Right cardiac atrium (tissue), 5 donors: ENCODE measurements around the gene RYR1. TPM values are rescaled to one million over a fixed set of nuclear protein-coding genes. Genes with fewer than 3 reads are reported as not detected.

Experiments used
- ATAC-seq, 2 donors: fragments of 200-7000 bp; cut with Tn5 transposase; one replicate each; pipeline versions ENCODE4 v1.8.0 to v1.9.1; 2020; ENCODE audit warnings: moderate library complexity in 2 of 2, mild to moderate bottlenecking in 1 of 2
- DNase-seq, 3 donors: peaks; one replicate each; pipeline ENCODE4 v3.0.0-alpha.2; 2020
- H3K27ac ChIP-seq: one replicate; pipeline ENCODE4 v1.5.1; 2013; ENCODE audit warnings: mild to moderate bottlenecking, low read length, control low read depth, moderate library complexity
- H3K27me3 ChIP-seq: one replicate; pipeline ENCODE4 v1.6.1; 2013; ENCODE audit not compliant: control insufficient read depth, insufficient read depth
- H3K4me1 ChIP-seq: one replicate; pipeline ENCODE4 v1.6.1; 2013; ENCODE audit warnings: low read length; ENCODE audit not compliant: control insufficient read depth, insufficient read depth
- H3K4me3 ChIP-seq: one replicate; pipeline ENCODE4 v1.5.1; 2013; ENCODE audit warnings: low read length, control low read depth
- H3K9me3 ChIP-seq: one replicate; pipeline ENCODE4 v1.6.1; 2013; ENCODE audit warnings: low read length; ENCODE audit not compliant: control insufficient read depth
- WGBS: extraction: QIAGEN DNeasy Blood & Tissue Kit; methylation state at CpG from one replicate; pipeline ENCODE4 v1.1.7; 2013; 5-methylcytosine and 5-hydroxymethylcytosine counted together
- intact Hi-C, 4 donors: fragments of 100-400 bp; cut with DNase I; formaldehyde crosslinking; loops; one replicate each; pipeline versions ENCODE4 v1.11.0 to v1.14.0; 2022 to 2023
- polyA plus RNA-seq: library from polyadenylated mRNA; stranded (reverse); fragments of 200-250 nt; gene quantifications from one replicate; pipeline ENCODE4 v1.2.3, GENCODE V29; 2013
- total RNA-seq, 4 donors: library from RNA; stranded (reverse); fragmentation: NEBNext Ultra II Directional; extraction: Animal tissue kit (Norgen Biotek cat#: 25700); gene quantifications; one replicate each; pipeline ENCODE4 v1.2.1, GENCODE V29; 2021
- donor health status: healthy with polysubstance abuse.
- donor health status: DM: no; HTN: yes; CAD: no.
- donor health status: DM: no; HTN: no; CAD: no.
- donor health status: DM: no; HTN: yes; CAD: no; lungs with severe emphysema.
- donor health status: DM: yes; HTN: yes; CAD: no.

Gene RYR1
- total and polyA plus RNA-seq, 5 donors = 0.80 to 1.6 (median 1.1) TPM

- Histone ChIP-seq H3K27me3 (no peaks in the 10 kb centered on the region), H3K27ac (no peak overlapping the region), H3K4me3 (no peak overlapping the region), H3K9me3 (no peaks in the 10 kb centered on the region), H3K4me1 (no peaks in the 10 kb centered on the region)
- intact Hi-C loops = loop anchor here in 1 of 4 donors (10.0 kb wide), 1 partner anchor 114 kb away; the partner anchor contains the start of gene FAM98C
- no peak for ATAC-seq
- WGBS = 92% methylated on average over 26 of the region's 26 CpGs
- DNase-seq = no peak
Measured at GRCh38 chr19:38519168-38519567, 85.7 kb downstream of the RYR1 start.

- no peaks in the 10 kb centered on the region for H3K4me1 ChIP-seq
- intact Hi-C loops = loop anchor here in 1 of 4 donors (10.0 kb wide), 1 partner anchor 115 kb away; the partner anchor contains the start of gene FAM98C
- H3K27me3 ChIP-seq = no peaks in the 10 kb centered on the region
- H3K9me3 ChIP-seq = no peaks in the 10 kb centered on the region
- 91% methylated on average over 6 of the region's 6 CpGs for WGBS
- no peak for ATAC-seq
- H3K27ac ChIP-seq = no peak overlapping the region
- DNase-seq = no peak
- H3K4me3 ChIP-seq = no peak overlapping the region
Measured at GRCh38 chr19:38519988-38520387, 86.5 kb downstream of the RYR1 start.

DNA sequence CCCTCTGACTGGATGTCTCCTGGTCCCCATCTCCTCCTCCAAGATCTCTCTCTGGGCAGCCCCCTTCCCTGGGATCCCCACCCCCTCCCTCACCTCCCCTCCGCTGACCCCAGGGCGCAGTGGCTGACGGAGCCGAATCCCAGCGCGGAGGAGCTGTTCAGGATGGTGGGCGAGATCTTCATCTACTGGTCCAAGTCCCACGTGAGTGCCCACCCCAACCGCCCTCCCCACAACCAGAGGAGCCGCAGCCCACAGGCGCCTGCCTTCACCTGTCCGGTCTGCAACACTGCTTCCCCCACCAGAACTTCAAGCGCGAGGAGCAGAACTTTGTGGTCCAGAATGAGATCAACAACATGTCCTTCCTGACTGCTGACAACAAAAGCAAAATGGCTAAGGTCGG, 89.4 kb downstream of the RYR1 start:
- WGBS = 84% methylated on average over 15 of the region's 15 CpGs

DNA sequence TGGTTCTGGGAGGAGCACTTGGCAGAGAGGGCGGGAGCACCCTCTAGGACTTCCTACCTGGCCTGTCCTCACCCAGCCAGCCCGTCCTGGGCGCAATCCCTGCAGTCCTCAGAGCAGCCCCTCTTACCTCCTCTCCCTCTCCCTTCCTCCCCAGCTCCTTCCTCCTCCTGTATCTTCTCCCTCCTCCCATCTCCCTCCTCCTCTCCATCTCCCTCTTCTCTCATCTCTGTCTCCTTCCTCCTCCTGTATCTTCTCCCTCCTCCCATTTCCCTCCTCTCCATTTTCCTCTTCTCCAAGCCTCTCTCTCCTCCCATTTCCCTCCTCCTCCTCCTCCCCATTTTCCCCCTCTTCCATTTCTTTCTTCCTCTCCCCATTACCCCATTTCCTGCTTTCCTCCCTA, 89.8 kb downstream of the RYR1 start:
- WGBS = 79% methylated on average over 3 of the region's 3 CpGs
- no peaks in the 10 kb centered on the region for H3K27me3 ChIP-seq

More for the DNA sequence above, 89.4 kb downstream of the RYR1 start:
- no peaks in the 10 kb centered on the region for H3K9me3 ChIP-seq
- DNase-seq = no peak
- intact Hi-C loops = no loop called here
- no peak overlapping the region for H3K27ac ChIP-seq
- no peak for ATAC-seq
- no peaks in the 10 kb centered on the region for H3K4me1 ChIP-seq
- no peak overlapping the region for H3K4me3 ChIP-seq
- no peaks in the 10 kb centered on the region for H3K27me3 ChIP-seq

DNA sequence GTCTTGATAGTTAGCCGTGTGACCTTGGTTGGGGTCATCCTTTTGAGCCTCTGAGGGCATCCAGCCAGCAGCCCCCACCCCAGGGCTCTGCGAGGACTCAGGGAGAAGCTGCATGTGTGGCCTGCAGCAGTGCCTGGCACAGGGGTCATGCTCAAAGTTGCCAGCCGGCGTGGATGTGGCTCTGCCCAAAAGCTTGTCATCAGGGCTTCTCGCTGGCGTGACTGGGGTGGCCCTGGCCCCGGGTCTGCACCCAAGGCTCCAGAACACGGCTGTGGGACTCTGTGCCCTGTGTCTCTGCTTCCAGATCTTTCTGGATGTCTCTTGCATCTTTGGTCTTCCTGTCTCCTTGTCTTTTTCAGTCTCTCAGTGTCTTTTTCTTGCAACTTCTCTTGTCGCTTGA, 90.9 kb downstream of the RYR1 start:
- Histone ChIP-seq H3K4me3 (no peak overlapping the region), H3K27ac (no peak overlapping the region), H3K9me3 (no peaks in the 10 kb centered on the region), H3K4me1 (no peaks in the 10 kb centered on the region), H3K27me3 (no peaks in the 10 kb centered on the region)
- ATAC-seq (no peak), DNase-seq (no peak)
- intact Hi-C loops = no loop called here
- WGBS = 64% methylated on average over 9 of the region's 9 CpGs

More for the DNA sequence above, 89.8 kb downstream of the RYR1 start:
- ATAC-seq (no peak), DNase-seq (no peak)
- H3K4me1 ChIP-seq = no peaks in the 10 kb centered on the region
- no peaks in the 10 kb centered on the region for H3K9me3 ChIP-seq
- no peak overlapping the region for H3K4me3 ChIP-seq
- no peak overlapping the region for H3K27ac ChIP-seq
- intact Hi-C loops = no loop called here

DNA sequence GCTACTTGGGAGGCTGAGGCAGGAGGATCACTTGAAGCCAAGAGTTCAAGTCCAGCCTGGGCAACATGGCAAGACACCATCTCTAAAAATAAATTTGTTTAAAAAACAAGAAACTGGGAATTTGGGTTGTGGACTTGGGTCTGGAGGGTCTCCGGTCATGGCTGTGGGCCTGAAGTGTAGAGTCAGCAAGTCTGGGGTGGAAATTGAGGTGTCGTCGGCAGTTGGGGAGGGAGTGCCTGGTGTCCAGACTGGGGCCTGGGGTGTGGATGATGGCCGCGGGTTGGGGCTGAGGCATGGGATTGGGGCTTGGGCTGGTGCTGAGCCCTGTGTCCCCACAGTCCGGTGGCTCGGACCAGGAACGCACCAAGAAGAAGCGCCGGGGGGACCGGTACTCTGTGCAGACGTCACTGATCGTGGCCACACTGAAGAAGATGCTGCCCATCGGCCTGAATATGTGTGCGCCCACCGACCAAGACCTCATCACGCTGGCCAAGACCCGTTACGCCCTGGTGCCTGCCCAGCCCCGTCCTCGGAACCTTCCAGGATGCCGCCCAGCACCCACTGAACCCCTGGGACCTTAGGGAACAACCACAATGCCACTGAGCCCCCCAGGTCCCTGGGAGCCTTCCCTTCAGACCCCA, 91.6 kb downstream of the RYR1 start:
- 96% methylated on average over 22 of the region's 22 CpGs for WGBS
- no peak for ATAC-seq
- Histone ChIP-seq H3K9me3 (no peaks in the 10 kb centered on the region), H3K27ac (no peak overlapping the region), H3K4me3 (no peak overlapping the region), H3K27me3 (no peaks in the 10 kb centered on the region), H3K4me1 (no peaks in the 10 kb centered on the region)
- intact Hi-C loops = no loop called here
- DNase-seq = no peak

DNA sequence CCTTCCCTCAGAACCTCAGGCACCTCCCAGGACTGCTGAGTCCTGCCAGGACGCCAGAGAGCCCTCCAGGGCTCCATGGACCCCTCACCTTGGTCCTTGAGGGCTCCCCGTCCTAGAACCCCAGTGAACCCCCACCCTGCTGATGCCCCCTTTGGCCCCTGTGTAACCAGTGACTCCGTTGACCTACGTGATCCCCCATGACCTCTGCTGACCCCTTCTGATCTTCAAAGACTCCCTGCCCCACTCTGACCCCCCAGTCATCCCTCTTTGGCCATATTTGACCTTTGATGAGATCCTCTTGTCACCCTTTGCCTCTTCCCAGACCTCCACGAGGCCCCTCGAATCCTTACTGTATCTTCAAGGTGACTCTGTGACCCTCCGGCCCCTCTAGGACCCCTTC, 92.9 kb downstream of the RYR1 start:
- Histone ChIP-seq H3K4me1 (no peaks in the 10 kb centered on the region), H3K4me3 (no peak overlapping the region), H3K27ac (no peak overlapping the region), H3K9me3 (no peaks in the 10 kb centered on the region), H3K27me3 (no peaks in the 10 kb centered on the region)
- ATAC-seq (no peak), DNase-seq (no peak)
- intact Hi-C loops = no loop called here
- WGBS = 81% methylated on average over 7 of the region's 7 CpGs

DNA sequence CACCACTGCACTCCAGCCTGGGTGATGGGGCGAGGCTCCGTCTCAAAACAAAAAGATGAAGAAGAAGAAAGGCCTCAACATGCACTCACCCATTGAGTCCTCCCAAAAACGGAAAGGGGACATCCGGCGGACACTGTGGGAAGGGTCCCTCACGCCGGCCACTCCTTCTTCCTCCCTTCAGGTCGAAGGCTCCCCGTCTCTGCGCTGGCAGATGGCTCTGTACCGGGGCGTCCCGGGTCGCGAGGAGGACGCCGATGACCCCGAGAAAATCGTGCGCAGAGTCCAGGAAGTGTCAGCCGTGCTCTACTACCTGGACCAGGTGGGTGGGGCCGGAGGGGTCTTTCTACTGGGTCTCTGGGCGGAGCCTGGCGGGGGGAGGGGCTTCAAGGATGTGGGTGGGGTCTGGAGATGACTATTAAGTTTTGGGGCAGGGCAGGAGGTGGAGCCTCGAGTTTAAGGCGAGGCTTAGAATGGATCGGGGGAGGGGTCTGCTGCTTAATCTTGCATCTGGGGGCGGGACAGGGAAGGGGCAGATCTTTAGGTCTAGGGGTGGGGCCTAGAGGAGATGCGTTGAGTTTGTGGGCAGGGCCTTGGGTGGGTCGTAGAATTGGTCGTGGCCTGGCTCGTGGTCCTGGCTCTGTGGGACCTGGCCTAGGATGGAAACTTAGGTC, 94.1 kb downstream of the RYR1 start:
- Histone ChIP-seq H3K4me3 (no peak overlapping the region), H3K27ac (no peak overlapping the region), H3K27me3 (no peaks in the 10 kb centered on the region), H3K4me1 (no peaks in the 10 kb centered on the region), H3K9me3 (no peaks in the 10 kb centered on the region)
- intact Hi-C loops = no loop called here
- DNase-seq (no peak), ATAC-seq (no peak)
- WGBS = 63% methylated on average over 32 of the region's 32 CpGs

- Histone ChIP-seq H3K9me3 (no peaks in the 10 kb centered on the region), H3K4me1 (no peaks in the 10 kb centered on the region), H3K27me3 (no peaks in the 10 kb centered on the region), H3K4me3 (no peak overlapping the region), H3K27ac (no peak overlapping the region)
- no peak for ATAC-seq
- intact Hi-C loops = no loop called here
- 76% methylated on average over 24 of the region's 24 CpGs for WGBS
- DNase-seq = no peak
Measured at GRCh38 chr19:38528213-38528755, 94.8 kb downstream of the RYR1 start.

DNA sequence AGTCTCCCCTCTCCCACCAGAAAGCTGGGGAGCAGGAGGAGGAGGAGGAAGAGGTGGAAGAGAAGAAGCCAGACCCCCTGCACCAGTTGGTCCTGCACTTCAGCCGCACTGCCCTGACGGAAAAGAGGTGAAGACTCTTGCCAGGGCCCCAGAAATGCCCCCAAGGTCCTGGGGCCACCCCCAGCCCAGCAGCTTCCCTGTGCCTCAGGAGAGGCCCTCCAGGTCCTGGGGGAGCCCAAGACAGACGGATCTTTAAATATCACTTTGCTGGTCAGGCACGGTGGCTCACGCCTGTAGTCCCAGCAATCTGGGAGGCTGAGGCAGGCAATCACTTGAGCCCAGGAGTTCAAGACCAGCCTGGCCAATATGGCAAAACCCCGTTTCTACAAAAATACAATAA, 95.4 kb downstream of the RYR1 start:
- intact Hi-C loops = no loop called here
- no peak for ATAC-seq
- DNase-seq = no peak
- Histone ChIP-seq H3K4me3 (no peak overlapping the region), H3K4me1 (no peaks in the 10 kb centered on the region), H3K27ac (no peak overlapping the region), H3K27me3 (no peaks in the 10 kb centered on the region), H3K9me3 (no peaks in the 10 kb centered on the region)
- 87% methylated on average over 6 of the region's 6 CpGs for WGBS

DNA sequence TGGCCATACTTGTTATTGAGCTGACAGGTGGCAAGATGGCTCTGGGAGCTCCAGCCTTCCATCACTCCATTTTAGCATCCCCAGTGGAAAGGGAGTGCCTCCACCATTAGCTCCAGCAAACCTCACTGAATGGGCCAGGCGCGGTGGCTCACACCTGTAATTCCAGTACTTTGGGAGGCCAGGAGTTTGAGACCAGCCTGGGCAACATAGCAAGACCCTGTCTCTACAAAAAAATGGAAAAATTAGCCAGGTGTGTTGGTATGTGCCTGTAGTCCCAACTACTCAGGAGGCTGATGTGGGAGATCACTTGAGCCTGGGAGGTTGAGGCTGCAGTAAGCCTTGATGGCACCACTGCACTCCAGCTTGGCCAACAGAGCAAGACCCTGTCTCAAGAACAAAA, 98.0 kb downstream of the RYR1 start:
- ATAC-seq (no peak), DNase-seq (no peak)
- Histone ChIP-seq H3K27me3 (no peaks in the 10 kb centered on the region), H3K4me3 (no peak overlapping the region), H3K9me3 (peaks cover 2% of the 10 kb centered on the region), H3K27ac (no peak overlapping the region), H3K4me1 (no peaks in the 10 kb centered on the region)
- intact Hi-C loops = no loop called here
- WGBS = 97% methylated on average over 2 of the region's 2 CpGs
